ENCODE results near the gene GSPT1. TPM values are rescaled to one million over a fixed set of nuclear protein-coding genes. Genes with fewer than 3 reads are reported as not detected.

GSPT1 gene
- polyA plus RNA-seq (2011; rRNA removed) (174 and 215 TPM in 2 replicates), polyA plus RNA-seq (2017; fragmentation: RNase III; extraction: RNeasy Plus Mini Kit Qiagen cat#74134 plus additional on column Dnase treatment) (163 to 169 TPM (median 167 TPM) in 3 replicates), polyA minus RNA-seq (2011; rRNA and poly(A)+ RNA removed) (58.1 and 61.7 TPM in 2 replicates)
- polyA plus RNA-seq (2012; cell fraction: cytosol; rRNA removed) = 45.0 and 49.8 TPM in 2 replicates
- 28.5 and 37.3 TPM in 2 replicates for polyA plus RNA-seq (2012; cell fraction: nucleus; rRNA removed)

DNA sequence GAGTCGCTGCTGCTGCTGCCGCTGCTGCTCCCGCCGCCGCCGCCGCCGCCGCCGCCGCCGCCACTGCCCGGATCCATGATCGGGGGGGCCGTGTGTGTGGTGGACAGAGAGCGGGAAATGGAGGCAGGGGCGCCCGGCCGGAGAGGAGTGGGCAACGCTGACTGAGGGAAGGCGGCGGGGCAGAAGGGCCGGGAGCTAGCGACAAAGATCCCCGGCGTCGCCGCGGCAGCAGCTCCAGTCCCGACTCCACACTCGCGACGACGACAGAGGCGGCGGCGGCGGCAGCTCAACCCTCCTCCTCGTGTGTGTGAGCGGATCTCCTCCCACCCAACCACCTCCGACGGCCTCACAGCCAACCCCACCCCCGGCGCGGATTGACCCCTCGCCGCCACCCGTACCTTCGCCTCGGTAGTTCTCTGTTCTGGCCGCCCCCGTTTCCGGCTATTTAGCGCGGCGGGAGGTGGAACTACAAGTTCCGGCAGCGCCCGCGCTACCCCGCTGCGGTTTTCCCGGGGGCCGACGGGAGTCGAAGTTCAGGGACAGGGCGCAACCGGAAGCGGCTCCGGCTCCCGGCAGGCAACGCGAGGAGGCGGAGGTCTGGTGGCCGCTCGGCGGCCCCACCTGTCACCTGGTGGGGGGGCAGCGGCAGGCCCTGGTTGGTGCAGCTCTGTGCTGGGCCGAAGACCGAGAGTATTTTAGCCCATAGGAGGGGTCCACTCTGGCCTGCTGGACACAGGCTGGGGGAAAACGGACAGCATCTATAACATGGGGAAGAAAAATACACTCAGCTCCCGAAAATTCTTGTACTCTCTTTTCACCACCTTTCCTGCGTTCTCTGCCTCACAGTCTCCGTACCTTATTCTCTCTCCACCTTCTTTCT, at the start of gene GSPT1:
GSPT1 (minus strand) TSS at position 313 of the 880 bp plus-strand sequence; CDS start at position 77, 236 bp downstream.
- Histone ChIP-seq H3K9me3 (no peaks in the 10 kb centered on the region), H3K27ac (peak within 1 kb of the TSS; percentile 96 to 99), H3K4me1 (peaks cover 33% of the 10 kb centered on the region), H3K4me2 (peak within 1 kb of the TSS; percentile 94), H3K4me3 (peak within 1 kb of the TSS; percentile 93)
- ChIA-PET POLR2A (interaction anchor here (1.0 to 1.7 kb wide), 6 partner anchors 9 to 173 kb away, joined by 3 to 21 read pairs (median 3); partner anchors contain the start of genes RSL1D1, SNX29, TXNDC11 and ZC3H7A), CTCF (interaction anchor here (0.6 to 1.9 kb wide), 5 partner anchors 15 to 153 kb away, joined by 3 to 8 read pairs (median 4); partner anchors contain the start of gene RSL1D1)
- peak; percentile 92 to 99 for DNase-seq (ENCODE audit: low read depth in 1 of 2, low spot score in 1 of 2)
- no peak for FAIRE-seq
- peak; percentile 93 to 95 for ATAC-seq
- 1% methylated on average over 23 of the region's 84 CpGs for WGBS (ENCODE audit: missing lambda C conversion rate)
- TF ChIP-seq GATA3 (IDR thresholded peaks at IDR 0.05; ENCODE audit: borderline replicate concordance) (0 out of 2 replicates have a peak, but pooled peaks have one; percentile 22), HOXB5 (CRISPR knock-in tag; IDR thresholded peaks at IDR 0.05) (0 out of 2 replicates have a peak, but pooled peaks have one; percentile 24), FOSL2 (IDR thresholded peaks at IDR 0.05) (no peak), FOSL2 (CRISPR knock-in tag; IDR thresholded peaks at IDR 0.05) (no peak), HDAC2 (IDR thresholded peaks at IDR 0.05) (no peak), EP300 (IDR thresholded peaks at IDR 0.05) (peak in 1 of 2 experiments; percentile 15; a peak in 1 of 5 replicates), KDM5A (IDR thresholded peaks at IDR 0.05) (no peak), ZFP36 (IDR thresholded peaks at IDR 0.05; ENCODE audit: borderline replicate concordance, partially characterized antibody) (no peak), RARB (CRISPR knock-in tag; IDR thresholded peaks at IDR 0.05) (no peak), RAD21 (conservative IDR thresholded peaks at IDR 0.05 in 1 of 2, IDR thresholded peaks at IDR 0.05 in 1 of 2) (no peak), CHD2 (IDR thresholded peaks at IDR 0.05; ENCODE audit: low read length, partially characterized antibody) (no peak), EHF (CRISPR knock-in tag; IDR thresholded peaks at IDR 0.05) (peak; percentile 63; the same call in 1 of the 2 replicates), HOXA7 (CRISPR knock-in tag; IDR thresholded peaks at IDR 0.05) (no peak), SREBF2 (IDR thresholded peaks at IDR 0.05) (no peak), JUNB (IDR thresholded peaks at IDR 0.05) (no peak), ZC3H11A (IDR thresholded peaks at IDR 0.05) (no peak), KDM1A (IDR thresholded peaks at IDR 0.05; ENCODE audit: low read depth) (no peak), CBX2 (IDR thresholded peaks at IDR 0.05; ENCODE audit: borderline replicate concordance, low read depth) (no peak), FOXS1 (CRISPR knock-in tag; IDR thresholded peaks at IDR 0.05) (no peak), POLR2A (IDR thresholded peaks at IDR 0.05; ENCODE audit: low read length) (peak; percentile 87), MAFK (IDR thresholded peaks at IDR 0.05; ENCODE audit: partially characterized antibody) (no peak), TFCP2L1 (CRISPR knock-in tag; IDR thresholded peaks at IDR 0.05) (no peak), RFX5 (IDR thresholded peaks at IDR 0.05) (no peak), POLR2AphosphoS2 (conservative IDR thresholded peaks at IDR 0.05; ENCODE audit: low read length) (no peak), ZSCAN20 (CRISPR knock-in tag; IDR thresholded peaks at IDR 0.05) (no peak)
- TF ChIP-seq, protein P1, sequence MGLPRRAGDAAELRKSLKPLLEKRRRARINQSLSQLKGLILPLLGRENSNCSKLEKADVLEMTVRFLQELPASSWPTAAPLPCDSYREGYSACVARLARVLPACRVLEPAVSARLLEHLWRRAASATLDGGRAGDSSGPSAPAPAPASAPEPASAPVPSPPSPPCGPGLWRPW (IDR thresholded peaks at IDR 0.05) = no peak
- TF ChIP-seq, protein P2, sequence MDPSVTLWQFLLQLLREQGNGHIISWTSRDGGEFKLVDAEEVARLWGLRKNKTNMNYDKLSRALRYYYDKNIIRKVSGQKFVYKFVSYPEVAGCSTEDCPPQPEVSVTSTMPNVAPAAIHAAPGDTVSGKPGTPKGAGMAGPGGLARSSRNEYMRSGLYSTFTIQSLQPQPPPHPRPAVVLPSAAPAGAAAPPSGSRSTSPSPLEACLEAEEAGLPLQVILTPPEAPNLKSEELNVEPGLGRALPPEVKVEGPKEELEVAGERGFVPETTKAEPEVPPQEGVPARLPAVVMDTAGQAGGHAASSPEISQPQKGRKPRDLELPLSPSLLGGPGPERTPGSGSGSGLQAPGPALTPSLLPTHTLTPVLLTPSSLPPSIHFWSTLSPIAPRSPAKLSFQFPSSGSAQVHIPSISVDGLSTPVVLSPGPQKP (IDR thresholded peaks at IDR 0.05; ENCODE audit: low read depth, low read length) = 0 out of 2 replicates have a peak, but pooled peaks have one; percentile 43
- TF ChIP-seq, protein P3, sequence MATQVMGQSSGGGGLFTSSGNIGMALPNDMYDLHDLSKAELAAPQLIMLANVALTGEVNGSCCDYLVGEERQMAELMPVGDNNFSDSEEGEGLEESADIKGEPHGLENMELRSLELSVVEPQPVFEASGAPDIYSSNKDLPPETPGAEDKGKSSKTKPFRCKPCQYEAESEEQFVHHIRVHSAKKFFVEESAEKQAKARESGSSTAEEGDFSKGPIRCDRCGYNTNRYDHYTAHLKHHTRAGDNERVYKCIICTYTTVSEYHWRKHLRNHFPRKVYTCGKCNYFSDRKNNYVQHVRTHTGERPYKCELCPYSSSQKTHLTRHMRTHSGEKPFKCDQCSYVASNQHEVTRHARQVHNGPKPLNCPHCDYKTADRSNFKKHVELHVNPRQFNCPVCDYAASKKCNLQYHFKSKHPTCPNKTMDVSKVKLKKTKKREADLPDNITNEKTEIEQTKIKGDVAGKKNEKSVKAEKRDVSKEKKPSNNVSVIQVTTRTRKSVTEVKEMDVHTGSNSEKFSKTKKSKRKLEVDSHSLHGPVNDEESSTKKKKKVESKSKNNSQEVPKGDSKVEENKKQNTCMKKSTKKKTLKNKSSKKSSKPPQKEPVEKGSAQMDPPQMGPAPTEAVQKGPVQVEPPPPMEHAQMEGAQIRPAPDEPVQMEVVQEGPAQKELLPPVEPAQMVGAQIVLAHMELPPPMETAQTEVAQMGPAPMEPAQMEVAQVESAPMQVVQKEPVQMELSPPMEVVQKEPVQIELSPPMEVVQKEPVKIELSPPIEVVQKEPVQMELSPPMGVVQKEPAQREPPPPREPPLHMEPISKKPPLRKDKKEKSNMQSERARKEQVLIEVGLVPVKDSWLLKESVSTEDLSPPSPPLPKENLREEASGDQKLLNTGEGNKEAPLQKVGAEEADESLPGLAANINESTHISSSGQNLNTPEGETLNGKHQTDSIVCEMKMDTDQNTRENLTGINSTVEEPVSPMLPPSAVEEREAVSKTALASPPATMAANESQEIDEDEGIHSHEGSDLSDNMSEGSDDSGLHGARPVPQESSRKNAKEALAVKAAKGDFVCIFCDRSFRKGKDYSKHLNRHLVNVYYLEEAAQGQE (IDR thresholded peaks at IDR 0.05) = no peak
- TF ChIP-seq, protein P4, sequence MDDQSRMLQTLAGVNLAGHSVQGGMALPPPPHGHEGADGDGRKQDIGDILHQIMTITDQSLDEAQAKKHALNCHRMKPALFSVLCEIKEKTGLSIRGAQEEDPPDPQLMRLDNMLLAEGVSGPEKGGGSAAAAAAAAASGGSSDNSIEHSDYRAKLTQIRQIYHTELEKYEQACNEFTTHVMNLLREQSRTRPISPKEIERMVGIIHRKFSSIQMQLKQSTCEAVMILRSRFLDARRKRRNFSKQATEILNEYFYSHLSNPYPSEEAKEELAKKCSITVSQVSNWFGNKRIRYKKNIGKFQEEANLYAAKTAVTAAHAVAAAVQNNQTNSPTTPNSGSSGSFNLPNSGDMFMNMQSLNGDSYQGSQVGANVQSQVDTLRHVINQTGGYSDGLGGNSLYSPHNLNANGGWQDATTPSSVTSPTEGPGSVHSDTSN (IDR thresholded peaks at IDR 0.05) = no peak
- TF ChIP-seq, protein P5, sequence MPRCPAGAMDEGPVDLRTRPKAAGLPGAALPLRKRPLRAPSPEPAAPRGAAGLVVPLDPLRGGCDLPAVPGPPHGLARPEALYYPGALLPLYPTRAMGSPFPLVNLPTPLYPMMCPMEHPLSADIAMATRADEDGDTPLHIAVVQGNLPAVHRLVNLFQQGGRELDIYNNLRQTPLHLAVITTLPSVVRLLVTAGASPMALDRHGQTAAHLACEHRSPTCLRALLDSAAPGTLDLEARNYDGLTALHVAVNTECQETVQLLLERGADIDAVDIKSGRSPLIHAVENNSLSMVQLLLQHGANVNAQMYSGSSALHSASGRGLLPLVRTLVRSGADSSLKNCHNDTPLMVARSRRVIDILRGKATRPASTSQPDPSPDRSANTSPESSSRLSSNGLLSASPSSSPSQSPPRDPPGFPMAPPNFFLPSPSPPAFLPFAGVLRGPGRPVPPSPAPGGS (IDR thresholded peaks at IDR 0.05) = 0 out of 3 replicates have a peak, but pooled peaks have one; percentile 42
- TF ChIP-seq, protein P6, sequence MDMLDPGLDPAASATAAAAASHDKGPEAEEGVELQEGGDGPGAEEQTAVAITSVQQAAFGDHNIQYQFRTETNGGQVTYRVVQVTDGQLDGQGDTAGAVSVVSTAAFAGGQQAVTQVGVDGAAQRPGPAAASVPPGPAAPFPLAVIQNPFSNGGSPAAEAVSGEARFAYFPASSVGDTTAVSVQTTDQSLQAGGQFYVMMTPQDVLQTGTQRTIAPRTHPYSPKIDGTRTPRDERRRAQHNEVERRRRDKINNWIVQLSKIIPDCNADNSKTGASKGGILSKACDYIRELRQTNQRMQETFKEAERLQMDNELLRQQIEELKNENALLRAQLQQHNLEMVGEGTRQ (IDR thresholded peaks at IDR 0.05) = no peak
- TF ChIP-seq, protein P7, sequence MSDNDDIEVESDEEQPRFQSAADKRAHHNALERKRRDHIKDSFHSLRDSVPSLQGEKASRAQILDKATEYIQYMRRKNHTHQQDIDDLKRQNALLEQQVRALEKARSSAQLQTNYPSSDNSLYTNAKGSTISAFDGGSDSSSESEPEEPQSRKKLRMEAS (IDR thresholded peaks at IDR 0.05) = peak; percentile 89
